SK-N-SH treated with all-trans-retinoic acid at 6 μM for 48 hours (cell line): Measurements from ENCODE around the gene HDAC11.
"Not testable (repeated sequence)": the region's sequence is repeated elsewhere in the genome, so short reads cannot be mapped to it uniquely, and the experiment has no call there.

Experiments
- ATAC-seq: fragments of 200-7000 bp; cut with Tn5 transposase; 3 replicates; pipeline ENCODE4 v1.9.1; 2020; ENCODE audit warnings: mild to moderate bottlenecking, moderate library complexity
- ARNTL ChIP-seq: fragments of 450-650 bp; formaldehyde crosslinking; IDR thresholded peaks from 2 replicates; pipeline ENCODE4 v1.5.0; 2020; ENCODE audit warnings: low read depth, mild to moderate bottlenecking, moderate library complexity, borderline replicate concordance
- CSDC2 ChIP-seq: fragments of 250-450 bp; sonication (Bioruptor Pico); IDR thresholded peaks from 2 replicates; pipeline ENCODE4 v1.5.0; 2020; ENCODE audit warnings: mild to moderate bottlenecking, moderate library complexity
- ESRRG ChIP-seq: fragments of 250-450 bp; sonication (Bioruptor Pico); IDR thresholded peaks from 2 replicates; pipeline ENCODE4 v1.6.1; 2021; ENCODE audit warnings: mild to moderate bottlenecking
- ISL1 ChIP-seq: fragments of 250-450 bp; sonication (Bioruptor Pico); IDR thresholded peaks from 2 replicates; pipeline ENCODE4 v2.1.2; 2022; ENCODE audit warnings: mild to moderate bottlenecking, moderate library complexity
- OSR1 ChIP-seq: fragments of 250-450 bp; sonication (Bioruptor Pico); IDR thresholded peaks from 2 replicates; pipeline ENCODE4 v1.8.0; 2022; ENCODE audit warnings: moderate library complexity, mild to moderate bottlenecking, inconsistent platforms
- PPARA ChIP-seq: fragments of 250-450 bp; sonication (Bioruptor Pico); IDR thresholded peaks from 2 replicates; pipeline ENCODE4 v1.5.0; 2020; ENCODE audit warnings: mild to moderate bottlenecking, borderline replicate concordance
- RARB ChIP-seq: fragments of 250-450 bp; sonication (Bioruptor Pico); IDR thresholded peaks from 2 replicates; pipeline ENCODE4 v1.8.0; 2021; ENCODE audit warnings: mild to moderate bottlenecking, moderate library complexity
- SNAI2 ChIP-seq: fragments of 250-450 bp; sonication (Bioruptor Pico); IDR thresholded peaks from 2 replicates; pipeline ENCODE4 v1.5.0; 2020; ENCODE audit warnings: mild to moderate bottlenecking, moderate library complexity
- TOX ChIP-seq: fragments of 250-450 bp; sonication (Bioruptor Pico); IDR thresholded peaks from 2 replicates; pipeline ENCODE4 v1.8.0; 2021; ENCODE audit warnings: mild to moderate bottlenecking, moderate library complexity, borderline replicate concordance
- ZC3H10 ChIP-seq: fragments of 250-450 bp; sonication (Bioruptor Pico); IDR thresholded peaks from 2 replicates; pipeline ENCODE4 v1.5.1; 2021; ENCODE audit warnings: mild to moderate bottlenecking, moderate library complexity
- ZFP3 ChIP-seq: fragments of 250-450 bp; sonication (Bioruptor Pico); IDR thresholded peaks from 2 replicates; pipeline ENCODE4 v1.5.0; 2020; ENCODE audit warnings: mild to moderate bottlenecking, moderate library complexity
- ZNF70 ChIP-seq: fragments of 450-650 bp; formaldehyde crosslinking; IDR thresholded peaks from 2 replicates; pipeline ENCODE4 v1.5.0; 2020; ENCODE audit warnings: mild to moderate bottlenecking, moderate library complexity
- ZNF8 ChIP-seq: fragments of 450-650 bp; formaldehyde crosslinking; IDR thresholded peaks from 2 replicates; pipeline ENCODE4 v1.5.0; 2020; ENCODE audit warnings: mild to moderate bottlenecking, moderate library complexity
- TF ChIP-seq, protein P1 (sequence below): fragments of 250-450 bp; sonication (Bioruptor Pico); IDR thresholded peaks from 2 replicates; pipeline ENCODE4 v1.5.0; 2020; ENCODE audit warnings: mild to moderate bottlenecking, moderate library complexity
- TF ChIP-seq, protein P2 (sequence below): fragments of 250-450 bp; sonication (Bioruptor Pico); IDR thresholded peaks from 2 replicates; pipeline ENCODE4 v1.8.0; 2020; ENCODE audit warnings: mild to moderate bottlenecking, moderate library complexity, borderline replicate concordance
- TF ChIP-seq, protein P3 (sequence below): fragments of 250-450 bp; sonication (Bioruptor Pico); IDR thresholded peaks from 2 replicates; pipeline ENCODE4 v1.5.1; 2021; ENCODE audit warnings: mild to moderate bottlenecking, moderate library complexity

HDAC11 gene

DNA sequence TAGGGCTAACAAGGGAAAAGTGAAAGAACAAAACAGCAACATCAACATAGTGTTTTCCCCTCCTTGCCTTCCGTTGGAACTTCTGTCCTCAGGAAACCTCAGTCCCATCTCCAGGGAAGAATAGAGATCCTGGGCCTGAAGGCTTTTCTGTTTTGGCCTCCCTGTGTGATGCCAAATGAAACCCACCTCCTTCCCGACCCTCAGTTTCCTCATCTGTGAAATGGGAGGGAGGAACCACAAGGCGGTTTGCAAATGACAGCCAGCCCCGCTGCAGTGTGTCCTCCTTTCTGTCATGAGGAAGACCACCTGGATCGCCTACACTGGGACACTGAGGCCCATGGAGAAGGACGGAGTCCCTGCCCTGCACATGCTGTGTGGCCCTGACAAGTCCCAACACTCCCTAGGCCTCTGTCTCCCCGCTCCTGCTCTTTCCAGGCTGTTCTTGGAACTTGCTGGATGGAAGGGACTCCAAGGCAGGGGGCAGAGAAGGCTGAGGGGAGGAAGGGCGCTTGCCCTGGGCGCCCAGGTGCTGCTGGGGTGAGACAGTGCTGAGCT lies 40.3 kb downstream of the HDAC11 start:
- no peak for TF ChIP-seq PPARA (CRISPR knock-in tag)
- no peak for TF ChIP-seq ISL1 (CRISPR knock-in tag)
- TF ChIP-seq, protein P1, sequence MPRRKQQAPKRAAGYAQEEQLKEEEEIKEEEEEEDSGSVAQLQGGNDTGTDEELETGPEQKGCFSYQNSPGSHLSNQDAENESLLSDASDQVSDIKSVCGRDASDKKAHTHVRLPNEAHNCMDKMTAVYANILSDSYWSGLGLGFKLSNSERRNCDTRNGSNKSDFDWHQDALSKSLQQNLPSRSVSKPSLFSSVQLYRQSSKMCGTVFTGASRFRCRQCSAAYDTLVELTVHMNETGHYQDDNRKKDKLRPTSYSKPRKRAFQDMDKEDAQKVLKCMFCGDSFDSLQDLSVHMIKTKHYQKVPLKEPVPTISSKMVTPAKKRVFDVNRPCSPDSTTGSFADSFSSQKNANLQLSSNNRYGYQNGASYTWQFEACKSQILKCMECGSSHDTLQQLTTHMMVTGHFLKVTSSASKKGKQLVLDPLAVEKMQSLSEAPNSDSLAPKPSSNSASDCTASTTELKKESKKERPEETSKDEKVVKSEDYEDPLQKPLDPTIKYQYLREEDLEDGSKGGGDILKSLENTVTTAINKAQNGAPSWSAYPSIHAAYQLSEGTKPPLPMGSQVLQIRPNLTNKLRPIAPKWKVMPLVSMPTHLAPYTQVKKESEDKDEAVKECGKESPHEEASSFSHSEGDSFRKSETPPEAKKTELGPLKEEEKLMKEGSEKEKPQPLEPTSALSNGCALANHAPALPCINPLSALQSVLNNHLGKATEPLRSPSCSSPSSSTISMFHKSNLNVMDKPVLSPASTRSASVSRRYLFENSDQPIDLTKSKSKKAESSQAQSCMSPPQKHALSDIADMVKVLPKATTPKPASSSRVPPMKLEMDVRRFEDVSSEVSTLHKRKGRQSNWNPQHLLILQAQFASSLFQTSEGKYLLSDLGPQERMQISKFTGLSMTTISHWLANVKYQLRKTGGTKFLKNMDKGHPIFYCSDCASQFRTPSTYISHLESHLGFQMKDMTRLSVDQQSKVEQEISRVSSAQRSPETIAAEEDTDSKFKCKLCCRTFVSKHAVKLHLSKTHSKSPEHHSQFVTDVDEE (CRISPR knock-in tag) = no peak
- TF ChIP-seq ZFP3 (CRISPR knock-in tag) = no peak
- no peak for TF ChIP-seq SNAI2
- no peak for TF ChIP-seq ZNF8
- TF ChIP-seq, protein P2, sequence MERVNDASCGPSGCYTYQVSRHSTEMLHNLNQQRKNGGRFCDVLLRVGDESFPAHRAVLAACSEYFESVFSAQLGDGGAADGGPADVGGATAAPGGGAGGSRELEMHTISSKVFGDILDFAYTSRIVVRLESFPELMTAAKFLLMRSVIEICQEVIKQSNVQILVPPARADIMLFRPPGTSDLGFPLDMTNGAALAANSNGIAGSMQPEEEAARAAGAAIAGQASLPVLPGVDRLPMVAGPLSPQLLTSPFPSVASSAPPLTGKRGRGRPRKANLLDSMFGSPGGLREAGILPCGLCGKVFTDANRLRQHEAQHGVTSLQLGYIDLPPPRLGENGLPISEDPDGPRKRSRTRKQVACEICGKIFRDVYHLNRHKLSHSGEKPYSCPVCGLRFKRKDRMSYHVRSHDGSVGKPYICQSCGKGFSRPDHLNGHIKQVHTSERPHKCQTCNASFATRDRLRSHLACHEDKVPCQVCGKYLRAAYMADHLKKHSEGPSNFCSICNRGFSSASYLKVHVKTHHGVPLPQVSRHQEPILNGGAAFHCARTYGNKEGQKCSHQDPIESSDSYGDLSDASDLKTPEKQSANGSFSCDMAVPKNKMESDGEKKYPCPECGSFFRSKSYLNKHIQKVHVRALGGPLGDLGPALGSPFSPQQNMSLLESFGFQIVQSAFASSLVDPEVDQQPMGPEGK = no peak
- no peak for TF ChIP-seq RARB (CRISPR knock-in tag)
- no peak for ATAC-seq

- ATAC-seq = no peak
- TF ChIP-seq ZNF8 = no peak
- TF ChIP-seq, protein P3, sequence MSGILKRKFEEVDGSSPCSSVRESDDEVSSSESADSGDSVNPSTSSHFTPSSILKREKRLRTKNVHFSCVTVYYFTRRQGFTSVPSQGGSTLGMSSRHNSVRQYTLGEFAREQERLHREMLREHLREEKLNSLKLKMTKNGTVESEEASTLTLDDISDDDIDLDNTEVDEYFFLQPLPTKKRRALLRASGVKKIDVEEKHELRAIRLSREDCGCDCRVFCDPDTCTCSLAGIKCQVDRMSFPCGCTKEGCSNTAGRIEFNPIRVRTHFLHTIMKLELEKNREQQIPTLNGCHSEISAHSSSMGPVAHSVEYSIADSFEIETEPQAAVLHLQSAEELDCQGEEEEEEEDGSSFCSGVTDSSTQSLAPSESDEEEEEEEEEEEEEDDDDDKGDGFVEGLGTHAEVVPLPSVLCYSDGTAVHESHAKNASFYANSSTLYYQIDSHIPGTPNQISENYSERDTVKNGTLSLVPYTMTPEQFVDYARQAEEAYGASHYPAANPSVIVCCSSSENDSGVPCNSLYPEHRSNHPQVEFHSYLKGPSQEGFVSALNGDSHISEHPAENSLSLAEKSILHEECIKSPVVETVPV (CRISPR knock-in tag) = no peak
- no peak for TF ChIP-seq SNAI2
- TF ChIP-seq ZNF70 (CRISPR knock-in tag) = no peak
- no peak for TF ChIP-seq ESRRG (CRISPR knock-in tag)
- no peak for TF ChIP-seq TOX (CRISPR knock-in tag)
- no peak for TF ChIP-seq ZFP3 (CRISPR knock-in tag)
- TF ChIP-seq, all 23 proteins: peak for 0
Observed at GRCh38 chr3:13521309-13521708, 41.2 kb downstream of the HDAC11 start.

DNA sequence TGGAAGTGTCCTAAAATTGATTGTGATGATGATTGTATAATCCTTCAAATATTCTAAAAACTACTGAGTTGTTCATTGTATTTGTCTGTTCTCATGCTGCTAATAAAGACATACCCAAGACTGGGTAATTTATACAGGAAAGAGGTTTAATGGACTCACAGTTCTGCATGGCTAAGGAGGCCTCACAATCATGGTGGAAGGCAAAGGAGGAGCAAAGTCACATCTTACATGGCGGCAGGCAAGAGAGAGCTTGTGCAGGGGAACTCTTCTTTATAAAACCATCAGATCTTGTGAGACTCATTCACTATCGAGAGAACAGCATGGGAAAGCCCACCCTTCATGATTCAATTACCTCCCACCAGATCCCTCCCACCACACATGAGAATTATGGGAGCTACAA lies 41.6 kb downstream of the HDAC11 start:
- not testable (repeated sequence) for ATAC-seq

GRCh38 chr3:13522236-13522635 lies 42.1 kb downstream of the HDAC11 start:
- no peak for ATAC-seq
- TF ChIP-seq CSDC2 (CRISPR knock-in tag) (no peak), ZFP3 (CRISPR knock-in tag) (no peak), ZC3H10 (CRISPR knock-in tag) (no peak), ZNF70 (CRISPR knock-in tag) (no peak), TOX (CRISPR knock-in tag) (no peak), OSR1 (CRISPR knock-in tag) (no peak), RARB (CRISPR knock-in tag) (no peak), ARNTL (no peak)
- TF ChIP-seq, protein P3 (CRISPR knock-in tag) = no peak
- TF ChIP-seq, protein P2 = no peak
